Measurements from ENCODE around the gene FGF19. TPM values are rescaled to one million over a fixed set of nuclear protein-coding genes. Genes with fewer than 3 reads are reported as not detected.
A peak's percentile ranks its signal among the peaks of the same experiment; 100 is the strongest.

Gene FGF19
- total RNA-seq, 2 experiments from 2014 or later = not detected

GRCh38 chr11:69718912-69719311, 15.1 kb upstream of the FGF19 start:
- Histone ChIP-seq H3K79me2 (ENCODE audit: insufficient read depth, low read depth, low read length) (no peaks in the 10 kb centered on the region), H3K4me1 (ENCODE audit: insufficient read depth, low read length, poor library complexity, severe bottlenecking) (peaks cover 9% of the 10 kb centered on the region), H3K36me3 (ENCODE audit: insufficient read depth, low read length) (no peaks in the 10 kb centered on the region), H3K4me3 (ENCODE audit: low read depth, low read length, poor library complexity, severe bottlenecking) (no peak overlapping the region), H2AFZ (ENCODE audit: low read length) (no peak overlapping the region), H3K27ac (ENCODE audit: low read depth, low read length, poor library complexity, severe bottlenecking) (no peak overlapping the region), H3K4me2 (ENCODE audit: low read length) (no peak overlapping the region), H4K20me1 (ENCODE audit: insufficient read depth, low read length) (no peaks in the 10 kb centered on the region), H3K9me3 (ENCODE audit: low read length) (no peaks in the 10 kb centered on the region), H3K9me2 (ENCODE audit: insufficient read depth, low read length) (no peaks in the 10 kb centered on the region)
- no peak for DNase-seq (ENCODE audit: low spot score)
- CTCF ChIA-PET (ENCODE audit: unreplicated experiment) = no interaction called here
- no TSS peak for BruUV-seq (replicated peaks)
- POLR2A ChIA-PET = no interaction called here
- TF ChIP-seq CTCF (conservative IDR thresholded peaks at IDR 0.05; ENCODE audit: low read length) (no peak), EZH2phosphoT487 (IDR thresholded peaks at IDR 0.05; ENCODE audit: borderline replicate concordance, low read depth, low read length) (no peak)
- intact Hi-C loops (cut with micrococcal nuclease; ENCODE audit: unreplicated experiment) = loop anchor here (5.0 to 10.0 kb wide), 2 partner anchors 83 to 166 kb away; no protein-coding TSS in a partner anchor

GRCh38 chr11:69718147-69718546, 14.3 kb upstream of the FGF19 start:
- no peak overlapping the region for H3K27ac ChIP-seq (ENCODE audit: low read depth, low read length, poor library complexity, severe bottlenecking)
- TF ChIP-seq EZH2phosphoT487 (IDR thresholded peaks at IDR 0.05; ENCODE audit: borderline replicate concordance, low read depth, low read length) (no peak), CTCF (conservative IDR thresholded peaks at IDR 0.05; ENCODE audit: low read length) (peak; percentile 84)
- no peak overlapping the region for H3K4me3 ChIP-seq (ENCODE audit: low read depth, low read length, poor library complexity, severe bottlenecking)
- no TSS peak for BruUV-seq (replicated peaks)
- ChIA-PET POLR2A (no interaction called here), CTCF (ENCODE audit: unreplicated experiment) (no interaction called here)
- peak; percentile 90 for DNase-seq (ENCODE audit: low spot score)
- H4K20me1 ChIP-seq (ENCODE audit: insufficient read depth, low read length) = no peaks in the 10 kb centered on the region
- peaks cover 9% of the 10 kb centered on the region for H3K4me1 ChIP-seq (ENCODE audit: insufficient read depth, low read length, poor library complexity, severe bottlenecking)
- no peaks in the 10 kb centered on the region for H3K9me3 ChIP-seq (ENCODE audit: low read length)
- no peaks in the 10 kb centered on the region for H3K79me2 ChIP-seq (ENCODE audit: insufficient read depth, low read depth, low read length)
- H3K36me3 ChIP-seq (ENCODE audit: insufficient read depth, low read length) = no peaks in the 10 kb centered on the region
- no peak overlapping the region for H2AFZ ChIP-seq (ENCODE audit: low read length)
- peak overlapping the region; percentile 30; the same call in 1 of the 2 replicates for H3K4me2 ChIP-seq (ENCODE audit: low read length)
- intact Hi-C loops (cut with micrococcal nuclease; ENCODE audit: unreplicated experiment) = loop anchor here (5.0 to 10.0 kb wide), 2 partner anchors 84 to 167 kb away; no protein-coding TSS in a partner anchor
- no peaks in the 10 kb centered on the region for H3K9me2 ChIP-seq (ENCODE audit: insufficient read depth, low read length)

DNA sequence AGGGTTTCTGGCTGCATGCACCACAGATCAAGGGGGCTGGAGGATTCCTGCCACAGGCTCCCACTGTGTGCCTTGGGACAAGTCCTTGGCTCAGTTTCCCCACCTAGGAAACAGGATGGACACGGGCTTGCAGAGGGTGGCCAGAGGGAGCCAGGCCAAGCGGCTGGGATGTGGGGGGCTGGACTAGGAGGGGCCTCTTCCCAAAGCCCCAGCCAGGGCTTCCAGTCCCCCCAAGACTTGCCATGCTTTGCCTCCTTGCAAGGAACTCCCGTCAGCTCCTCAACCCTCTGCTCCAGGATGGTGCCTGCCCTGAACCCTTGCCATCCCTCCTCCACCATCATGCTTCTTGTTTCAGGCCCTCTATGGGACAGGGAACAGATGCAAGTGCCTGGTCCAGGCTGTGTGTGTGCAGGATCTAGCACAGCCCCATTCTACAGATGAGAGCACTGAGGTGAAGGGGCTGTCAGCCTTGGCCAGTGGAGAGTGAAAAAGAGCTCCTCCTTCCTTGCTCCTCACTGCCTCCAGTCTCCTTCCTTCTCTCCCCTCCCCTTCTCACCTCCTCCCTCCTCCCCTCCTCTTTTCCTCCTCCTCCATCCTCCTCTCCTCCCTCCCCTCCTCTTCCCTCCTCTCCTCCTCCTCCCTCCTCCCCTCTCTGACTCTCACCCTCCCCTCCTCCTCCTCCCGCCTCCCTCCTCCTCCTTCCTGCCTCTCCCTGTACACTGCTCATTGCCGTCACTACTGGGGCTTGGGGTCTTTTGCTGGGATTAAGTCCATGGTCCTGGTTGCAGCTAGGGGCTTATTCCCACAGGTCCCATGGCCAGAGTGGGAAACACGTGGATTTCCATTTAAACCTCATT, 13.3 kb upstream of the FGF19 start:
- no peaks in the 10 kb centered on the region for H3K79me2 ChIP-seq (ENCODE audit: insufficient read depth, low read depth, low read length)
- no peaks in the 10 kb centered on the region for H3K36me3 ChIP-seq (ENCODE audit: insufficient read depth, low read length)
- BruUV-seq (replicated peaks) = no TSS peak
- no peak overlapping the region for H3K27ac ChIP-seq (ENCODE audit: low read depth, low read length, poor library complexity, severe bottlenecking)
- CTCF ChIA-PET (ENCODE audit: unreplicated experiment) = no interaction called here
- no peaks in the 10 kb centered on the region for H3K9me2 ChIP-seq (ENCODE audit: insufficient read depth, low read length)
- POLR2A ChIA-PET = no interaction called here
- TF ChIP-seq EZH2phosphoT487 (IDR thresholded peaks at IDR 0.05; ENCODE audit: borderline replicate concordance, low read depth, low read length) = no peak
- no peak overlapping the region for H3K4me3 ChIP-seq (ENCODE audit: low read depth, low read length, poor library complexity, severe bottlenecking)
- H4K20me1 ChIP-seq (ENCODE audit: insufficient read depth, low read length) = no peaks in the 10 kb centered on the region
- H3K4me2 ChIP-seq (ENCODE audit: low read length) = no peak overlapping the region
- intact Hi-C loops (cut with micrococcal nuclease; ENCODE audit: unreplicated experiment) = loop anchor here (5.0 to 10.0 kb wide), 2 partner anchors 85 to 168 kb away; no protein-coding TSS in a partner anchor
- H3K4me1 ChIP-seq (ENCODE audit: insufficient read depth, low read length, poor library complexity, severe bottlenecking) = peaks cover 9% of the 10 kb centered on the region
- no peaks in the 10 kb centered on the region for H3K9me3 ChIP-seq (ENCODE audit: low read length)
- H2AFZ ChIP-seq (ENCODE audit: low read length) = no peak overlapping the region
- DNase-seq (ENCODE audit: low spot score) = no peak

Measured in OCI-LY7 (cell line).